Daoy (cell line): ENCODE results near the gene TSC22D4. TPM values are rescaled to one million over a fixed set of nuclear protein-coding genes. Genes with fewer than 3 reads are reported as not detected.
"Not testable (repeated sequence)": the region's sequence is repeated elsewhere in the genome, so short reads cannot be mapped to it uniquely, and the experiment has no call there.

Experiments
- DNase-seq: peaks from one replicate; pipeline ENCODE4 v3.0.0-alpha.2; 2015; ENCODE audit warnings: low read depth
- total RNA-seq: library from RNA; depleted of rRNA; stranded (reverse); fragments of >200 nt; shearing (Covaris generic); gene quantifications from 2 replicates; pipeline ENCODE4 v1.2.3, GENCODE V29; 2014; rRNA removed

Gene TSC22D4
- total RNA-seq: 36.6 and 47.4 TPM in 2 replicates

- DNase-seq: peak; percentile 98
Observed at GRCh38 chr7:100478958-100479660, at the start of gene TSC22D4. TSS of gene TSC22D4 (minus strand) at chr7:100479214. CDS start at chr7:100478038, 1,176 bp downstream.

- not testable (repeated sequence) for DNase-seq
Observed at GRCh38 chr7:100528108-100528866, 49.3 kb upstream of the TSC22D4 start.

GRCh38 chr7:100523192-100523591 is 44.2 kb upstream of the TSC22D4 start:
- DNase-seq: not testable (repeated sequence)

GRCh38 chr7:100521909-100522593 is 43.0 kb upstream of the TSC22D4 start:
- not testable (repeated sequence) for DNase-seq

- no peak for DNase-seq
Observed at GRCh38 chr7:100521076-100521475, 42.1 kb upstream of the TSC22D4 start.

GRCh38 chr7:100520138-100520537 is 41.1 kb upstream of the TSC22D4 start:
- DNase-seq: no peak

- no peak for DNase-seq
Observed at GRCh38 chr7:100519580-100519979, 40.6 kb upstream of the TSC22D4 start.

GRCh38 chr7:100517305-100517704 is 38.3 kb upstream of the TSC22D4 start:
- no peak for DNase-seq

- DNase-seq: peak; percentile 94
Observed at GRCh38 chr7:100516135-100516812, 37.3 kb upstream of the TSC22D4 start.

- DNase-seq: peak; percentile 75
Observed at GRCh38 chr7:100515072-100515532, 36.1 kb upstream of the TSC22D4 start.

- no peak for DNase-seq
Observed at GRCh38 chr7:100513212-100513810, 34.3 kb upstream of the TSC22D4 start.

GRCh38 chr7:100510437-100511239 is 31.6 kb upstream of the TSC22D4 start:
- no peak for DNase-seq

- peak; percentile 97 for DNase-seq
Observed at GRCh38 chr7:100509231-100509630, 30.2 kb upstream of the TSC22D4 start.

- DNase-seq: no peak
Observed at GRCh38 chr7:100506356-100506923, 27.4 kb upstream of the TSC22D4 start.

- DNase-seq: no peak
Observed at GRCh38 chr7:100504887-100505611, 26.0 kb upstream of the TSC22D4 start.

- not testable (repeated sequence) for DNase-seq
Observed at GRCh38 chr7:100504031-100504430, 25.0 kb upstream of the TSC22D4 start.

GRCh38 chr7:100500743-100501142 is 21.7 kb upstream of the TSC22D4 start:
- not testable (repeated sequence) for DNase-seq

GRCh38 chr7:100496509-100496908 is 17.5 kb upstream of the TSC22D4 start:
- DNase-seq: no peak
